RKO (cell line): ENCODE data around the gene TACC2.
"Not testable (repeated sequence)": the region's sequence is repeated elsewhere in the genome, so short reads cannot be mapped to it uniquely, and the experiment has no call there.

ENCODE experiments used
- DNase-seq: peaks from one replicate; pipeline ENCODE4 v3.0.0-alpha.2; 2016; ENCODE audit warnings: low spot score

Gene TACC2

GRCh38 chr10:122062831-122063674 is 74.1 kb downstream of the TACC2 start:
- peak; percentile 90 for DNase-seq

- not testable (repeated sequence) for DNase-seq
Measured at GRCh38 chr10:122066337-122066939, 77.5 kb downstream of the TACC2 start.

- DNase-seq = no peak
Measured at GRCh38 chr10:122068844-122069243, 79.9 kb downstream of the TACC2 start.

- DNase-seq = no peak
Measured at GRCh38 chr10:122072491-122072890, 83.5 kb downstream of the TACC2 start.

GRCh38 chr10:122073508-122073907 is 84.5 kb downstream of the TACC2 start:
- no peak for DNase-seq

- no peak for DNase-seq
Measured at GRCh38 chr10:122075171-122075570, 86.2 kb downstream of the TACC2 start.

- DNase-seq = not testable (repeated sequence)
Measured at GRCh38 chr10:122075876-122076275, 86.9 kb downstream of the TACC2 start.

- DNase-seq = no peak
Measured at GRCh38 chr10:122077311-122077875, 88.4 kb downstream of the TACC2 start.

GRCh38 chr10:122078326-122078725 is 89.4 kb downstream of the TACC2 start:
- DNase-seq = no peak

GRCh38 chr10:122078965-122079795 is 90.2 kb downstream of the TACC2 start:
- DNase-seq = no peak

GRCh38 chr10:122082616-122083477 is 93.9 kb downstream of the TACC2 start:
- no peak for DNase-seq

GRCh38 chr10:122083478-122084025 is 94.6 kb downstream of the TACC2 start:
- DNase-seq = no peak

GRCh38 chr10:122084286-122085041 is 95.5 kb downstream of the TACC2 start:
- no peak for DNase-seq

- DNase-seq = no peak
Measured at GRCh38 chr10:122085423-122085911, 96.5 kb downstream of the TACC2 start.

GRCh38 chr10:122086416-122087240 is 97.7 kb downstream of the TACC2 start:
- no peak for DNase-seq

- DNase-seq = no peak
Measured at GRCh38 chr10:122087436-122087835, 98.5 kb downstream of the TACC2 start.

GRCh38 chr10:122089311-122090017 is 100.5 kb downstream of the TACC2 start:
- DNase-seq = peak; percentile 10

- no peak for DNase-seq
Measured at GRCh38 chr10:122091722-122092121, 102.8 kb downstream of the TACC2 start.

- no peak for DNase-seq
Measured at GRCh38 chr10:122093076-122093475, 104.1 kb downstream of the TACC2 start.
